HG02938 (cell line): ENCODE results near the gene SARM1.
"Not testable (repeated sequence)": the region's sequence is repeated elsewhere in the genome, so short reads cannot be mapped to it uniquely, and the experiment has no call there.

Experiments
- ATAC-seq: cut with Tn5 transposase; IDR thresholded peaks from one replicate; pipeline ENCODE4 v1.9.1; 2021; ENCODE audit warnings: mild to moderate bottlenecking, moderate library complexity; ENCODE audit not compliant: unreplicated experiment

The SARM1 gene

GRCh38 chr17:28371245-28372202 lies at the start of gene SARM1:
Gene SARM1, plus strand, starts transcription at chr17:28371694. Its CDS starts 339 bp downstream, at chr17:28372033.
- peak; percentile 70 for ATAC-seq

- no peak for ATAC-seq
Observed at GRCh38 chr17:28324267-28324745, 47.2 kb upstream of the SARM1 start.

GRCh38 chr17:28324781-28325180 lies 46.7 kb upstream of the SARM1 start:
- no peak for ATAC-seq

- ATAC-seq = no peak
Observed at GRCh38 chr17:28325211-28325610, 46.3 kb upstream of the SARM1 start.

GRCh38 chr17:28326114-28326513 lies 45.4 kb upstream of the SARM1 start:
- ATAC-seq = no peak

- peak; percentile 59 for ATAC-seq
Observed at GRCh38 chr17:28327031-28327607, 44.4 kb upstream of the SARM1 start.

GRCh38 chr17:28327709-28328108 lies 43.8 kb upstream of the SARM1 start:
- no peak for ATAC-seq

- no peak for ATAC-seq
Observed at GRCh38 chr17:28328325-28328724, 43.2 kb upstream of the SARM1 start.

- ATAC-seq = no peak
Observed at GRCh38 chr17:28330671-28331070, 40.8 kb upstream of the SARM1 start.

- ATAC-seq = no peak
Observed at GRCh38 chr17:28331891-28332420, 39.5 kb upstream of the SARM1 start.

- ATAC-seq = no peak
Observed at GRCh38 chr17:28333083-28333746, 38.3 kb upstream of the SARM1 start.

- ATAC-seq = no peak
Observed at GRCh38 chr17:28334171-28334570, 37.3 kb upstream of the SARM1 start.

GRCh38 chr17:28334666-28335200 lies 36.8 kb upstream of the SARM1 start:
- peak; percentile 2 for ATAC-seq

GRCh38 chr17:28335201-28335958 lies 36.1 kb upstream of the SARM1 start, which contains the start of the genes IFT20 and TNFAIP1:
Gene IFT20, minus strand, starts transcription at chr17:28335472. Its CDS starts 3,487 bp downstream, at chr17:28331985.
Gene TNFAIP1, plus strand, starts transcription at chr17:28335761. Its CDS starts 3,761 bp downstream, at chr17:28339522.
- ATAC-seq = peak; percentile 97

GRCh38 chr17:28335959-28336871 lies 35.3 kb upstream of the SARM1 start:
- no peak for ATAC-seq

GRCh38 chr17:28338056-28338768 lies 33.3 kb upstream of the SARM1 start:
- ATAC-seq = no peak

- not testable (repeated sequence) for ATAC-seq
Observed at GRCh38 chr17:28338769-28339212, 32.7 kb upstream of the SARM1 start.

GRCh38 chr17:28339431-28339830 lies 32.1 kb upstream of the SARM1 start:
- no peak for ATAC-seq
